ENCODE measurements around the gene NDUFA6. TPM values are rescaled to one million over a fixed set of nuclear protein-coding genes. Genes with fewer than 3 reads are reported as not detected.

Gene NDUFA6
- total and polyA plus RNA-seq, 10 of the 15 experiments (the other 5 are each of a cell fraction or from before 2014, with no cell fraction given), result 85.9 to 511 (median 128) TPM

GRCh38 chr22:42131562-42131961 is 41.0 kb upstream of the NDUFA6 start:
- in situ Hi-C loops (cut with MboI), result no loop called here
- Histone ChIP-seq H3K4me2 (ENCODE audit: control insufficient read depth, insufficient read depth) (no peak overlapping the region), H2AFZ (ENCODE audit: control insufficient read depth, low read depth, low read length) (no peak overlapping the region), H3K27me3 (replicated peaks in 1 of 2; ENCODE audit: control insufficient read depth in 2 of 2, insufficient read depth in 2 of 2, low read length in 1 of 2) (no peaks in the 10 kb centered on the region), H3K4me1 (ENCODE audit: control insufficient read depth, insufficient read depth, low read length) (no peaks in the 10 kb centered on the region), H3K9ac (ENCODE audit: control insufficient read depth, insufficient read depth, low read length) (no peak overlapping the region), H3K27ac (ENCODE audit: control insufficient read depth, insufficient read depth) (no peak overlapping the region), H3K36me3 (ENCODE audit: control insufficient read depth in 2 of 2, insufficient read depth in 2 of 2, low read length in 1 of 2) (no peaks in the 10 kb centered on the region), H4K20me1 (ENCODE audit: control insufficient read depth, insufficient read depth) (no peaks in the 10 kb centered on the region), H3K4me3 (no peak overlapping the region), H3K79me2 (ENCODE audit: control insufficient read depth, insufficient read depth, low read length) (no peaks in the 10 kb centered on the region), H3K9me3 (replicated peaks; ENCODE audit: control insufficient read depth, insufficient read depth, low read length) (no peaks in the 10 kb centered on the region)
- WGBS (ENCODE audit: insufficient coverage, insufficient replicate concordance, low lambda C conversion rate, missing lambda C conversion rate), result 53% methylated on average over 8 of the region's 8 CpGs
- ChIA-PET RAD21 (ENCODE audit: unreplicated experiment) (interaction anchor here (0.7 kb wide), 1 partner anchor 351 kb away, joined by 5 read pairs; no protein-coding TSS in a partner anchor), CTCF (interaction anchor here (0.6 kb wide), 1 partner anchor 8 kb away, joined by 5 read pairs; no protein-coding TSS in a partner anchor), POLR2A (interaction anchor here (0.6 to 0.8 kb wide), 2 partner anchors 26 to 482 kb away, joined by 3 to 6 read pairs; no protein-coding TSS in a partner anchor), SMC1A (ENCODE audit: uncharacterized antibody, unreplicated experiment) (no interaction called here)
- FAIRE-seq, result no peak
- intact Hi-C loops (cut with micrococcal nuclease; ENCODE audit: unreplicated experiment), result no loop called here
- BruUV-seq (replicated peaks), result no TSS peak
- TF ChIP-seq PAX8 (IDR thresholded peaks at IDR 0.05) (no peak), CHD2 (IDR thresholded peaks at IDR 0.05; ENCODE audit: borderline replicate concordance, low read depth, low read length) (no peak), NKRF (conservative IDR thresholded peaks at IDR 0.05) (no peak), USF1 (IDR thresholded peaks at IDR 0.05; ENCODE audit: borderline replicate concordance, extremely low read length, insufficient read depth, low read depth, low read length) (no peak), IRF3 (IDR thresholded peaks at IDR 0.05) (no peak), E2F4 (IDR thresholded peaks at IDR 0.05; ENCODE audit: low read depth, low read length) (no peak), TCF3 (IDR thresholded peaks at IDR 0.05; ENCODE audit: borderline replicate concordance, insufficient read depth, low read depth, low read length) (no peak), HDAC2 (IDR thresholded peaks at IDR 0.05) (no peak), RAD21 (IDR thresholded peaks at IDR 0.05; ENCODE audit: insufficient read depth, low read depth, low read length) (no peak), RELA (IDR thresholded peaks at IDR 0.05; ENCODE audit: borderline replicate concordance, partially characterized antibody) (no peak), CHD4 (IDR thresholded peaks at IDR 0.05) (no peak), BMI1 (IDR thresholded peaks at IDR 0.05; ENCODE audit: borderline replicate concordance) (no peak), MTA2 (IDR thresholded peaks at IDR 0.05; ENCODE audit: low read depth) (no peak)
- DNase-seq (ENCODE audit: low read depth, low spot score), result no peak
- no peak for ATAC-seq

All from GM12878 (cell line).